ENCODE measurements around the gene XPO4.
"Not testable (repeated sequence)": the region's sequence is repeated elsewhere in the genome, so short reads cannot be mapped to it uniquely, and the experiment has no call there.

XPO4 gene

DNA sequence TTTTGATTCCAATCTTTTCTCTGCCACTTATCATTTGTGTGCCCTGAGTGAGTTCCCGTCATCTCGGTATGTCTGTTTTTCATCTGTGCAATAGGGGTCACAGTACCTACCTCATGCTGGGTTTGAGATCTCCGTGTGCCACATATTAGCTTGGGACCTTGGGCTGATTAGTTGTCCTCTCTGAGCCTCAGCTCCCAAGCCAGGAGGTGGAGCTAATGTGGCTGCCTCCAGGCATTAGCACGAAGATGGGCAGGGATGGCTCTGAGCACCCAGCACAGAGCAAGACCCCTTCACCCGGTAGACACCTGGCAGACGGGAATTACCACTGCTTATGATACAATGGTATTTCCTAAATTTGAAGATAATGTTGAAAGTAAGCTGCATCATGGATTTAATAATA, 35.8 kb upstream of the XPO4 start:
- in situ Hi-C loops (cut with MboI; ENCODE audit: low sequenced_read_pairs, unreplicated experiment): no loop called here
- TF ChIP-seq, protein P1, sequence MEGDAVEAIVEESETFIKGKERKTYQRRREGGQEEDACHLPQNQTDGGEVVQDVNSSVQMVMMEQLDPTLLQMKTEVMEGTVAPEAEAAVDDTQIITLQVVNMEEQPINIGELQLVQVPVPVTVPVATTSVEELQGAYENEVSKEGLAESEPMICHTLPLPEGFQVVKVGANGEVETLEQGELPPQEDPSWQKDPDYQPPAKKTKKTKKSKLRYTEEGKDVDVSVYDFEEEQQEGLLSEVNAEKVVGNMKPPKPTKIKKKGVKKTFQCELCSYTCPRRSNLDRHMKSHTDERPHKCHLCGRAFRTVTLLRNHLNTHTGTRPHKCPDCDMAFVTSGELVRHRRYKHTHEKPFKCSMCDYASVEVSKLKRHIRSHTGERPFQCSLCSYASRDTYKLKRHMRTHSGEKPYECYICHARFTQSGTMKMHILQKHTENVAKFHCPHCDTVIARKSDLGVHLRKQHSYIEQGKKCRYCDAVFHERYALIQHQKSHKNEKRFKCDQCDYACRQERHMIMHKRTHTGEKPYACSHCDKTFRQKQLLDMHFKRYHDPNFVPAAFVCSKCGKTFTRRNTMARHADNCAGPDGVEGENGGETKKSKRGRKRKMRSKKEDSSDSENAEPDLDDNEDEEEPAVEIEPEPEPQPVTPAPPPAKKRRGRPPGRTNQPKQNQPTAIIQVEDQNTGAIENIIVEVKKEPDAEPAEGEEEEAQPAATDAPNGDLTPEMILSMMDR (IDR thresholded peaks at IDR 0.05; ENCODE audit: borderline replicate concordance, control extremely low read depth, extremely low read depth, insufficient read depth, missing control alignments): no peak
- DNase-seq (ENCODE audit: low spot score): no peak

DNA sequence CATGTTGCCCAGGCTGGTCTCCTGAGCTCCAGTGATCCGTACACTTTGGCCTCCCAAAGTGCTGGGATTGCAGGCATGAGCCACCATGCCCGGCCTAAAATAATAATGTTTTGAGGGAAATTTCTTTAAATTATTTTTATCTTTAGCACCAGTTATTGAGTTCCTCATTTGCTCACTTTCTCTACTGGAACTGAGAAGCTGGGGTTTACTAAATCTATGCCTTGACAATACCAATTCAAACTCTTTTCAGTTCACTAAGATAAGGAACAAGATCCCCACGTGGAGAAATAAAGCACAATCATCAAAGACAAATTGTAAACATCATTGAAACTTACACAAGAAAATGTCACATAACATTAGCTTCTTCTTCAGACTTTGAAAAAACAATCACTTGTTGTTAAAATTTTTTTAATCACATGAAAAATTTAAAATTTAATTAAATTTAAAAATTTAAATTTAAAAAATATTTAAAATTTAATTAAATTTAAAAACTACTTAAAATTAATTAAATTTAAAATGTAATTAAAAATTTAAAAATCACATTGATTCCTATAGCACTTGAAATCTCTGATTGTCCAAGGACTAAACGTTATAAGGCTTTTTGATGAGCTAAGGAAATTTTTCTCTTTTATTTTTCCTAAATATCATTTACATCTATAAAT, 25.2 kb upstream of the XPO4 start:
- TF ChIP-seq, protein P1 (IDR thresholded peaks at IDR 0.05; ENCODE audit: borderline replicate concordance, control extremely low read depth, extremely low read depth, insufficient read depth, missing control alignments): no peak
- no peak for DNase-seq (ENCODE audit: low spot score)
- in situ Hi-C loops (cut with MboI; ENCODE audit: low sequenced_read_pairs, unreplicated experiment): loop anchor here (10.0 kb wide), 2 partner anchors 223 to 433 kb away; partner anchors contain the start of gene IL17D

DNA sequence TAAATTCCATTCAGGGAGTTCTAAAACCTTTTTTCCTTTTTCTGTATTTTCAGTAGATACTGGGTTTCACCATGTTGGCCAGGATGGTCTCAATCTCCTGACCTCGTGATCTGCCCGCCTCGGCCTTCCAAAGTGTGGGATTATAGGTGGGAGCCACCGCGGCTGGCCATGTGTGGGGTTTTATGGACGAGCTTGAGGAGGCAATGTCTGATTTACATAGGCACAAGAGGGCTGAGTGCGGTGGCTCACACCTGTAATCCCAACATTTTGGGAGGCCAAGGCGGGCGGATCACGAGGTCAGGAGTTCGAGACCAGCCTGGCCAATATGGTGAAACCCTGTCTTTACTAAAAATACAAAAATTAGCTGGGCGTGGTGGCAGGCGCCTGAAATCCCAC, 22.8 kb upstream of the XPO4 start:
- in situ Hi-C loops (cut with MboI; ENCODE audit: low sequenced_read_pairs, unreplicated experiment): loop anchor here (10.0 kb wide), 2 partner anchors 221 to 431 kb away; partner anchors contain the start of gene IL17D
- DNase-seq (ENCODE audit: low spot score): not testable (repeated sequence)

DNA sequence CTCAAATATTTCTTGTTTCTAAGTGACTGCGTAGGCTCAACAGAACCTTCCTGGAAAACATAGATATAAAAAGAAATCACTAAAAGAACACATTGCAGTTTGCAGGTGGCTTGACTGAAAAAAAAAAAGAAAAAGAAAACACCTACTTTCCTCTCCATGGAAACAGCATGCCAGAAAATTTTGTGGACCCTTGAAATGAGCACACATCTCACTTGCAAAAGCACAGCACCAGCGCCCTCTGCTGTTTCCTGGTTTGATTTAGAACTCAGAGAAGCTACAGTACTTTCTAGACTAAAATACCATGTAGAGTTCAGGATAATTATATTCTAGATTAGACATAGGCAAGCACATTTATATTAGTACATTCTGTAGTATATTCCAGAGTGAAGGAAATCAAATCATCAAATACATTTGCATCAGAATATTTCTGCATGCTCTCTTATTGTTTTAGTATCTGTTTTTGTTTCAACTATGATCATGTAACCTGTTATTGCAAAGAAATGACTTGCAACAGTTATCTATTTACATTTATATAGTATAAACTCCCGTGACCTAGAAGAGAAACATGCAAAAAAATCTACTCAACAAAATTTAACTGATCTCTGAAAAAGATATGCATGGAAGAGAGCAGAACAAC, 22.3 kb upstream of the XPO4 start:
- peak; percentile 66 for DNase-seq (ENCODE audit: low spot score)
- in situ Hi-C loops (cut with MboI; ENCODE audit: low sequenced_read_pairs, unreplicated experiment): loop anchor here (10.0 to 25.0 kb wide), 3 partner anchors 220 to 738 kb away; partner anchors contain the start of genes GJB2 and IL17D
- TF ChIP-seq, protein P1 (IDR thresholded peaks at IDR 0.05; ENCODE audit: borderline replicate concordance, control extremely low read depth, extremely low read depth, insufficient read depth, missing control alignments): peak; percentile 62

DNA sequence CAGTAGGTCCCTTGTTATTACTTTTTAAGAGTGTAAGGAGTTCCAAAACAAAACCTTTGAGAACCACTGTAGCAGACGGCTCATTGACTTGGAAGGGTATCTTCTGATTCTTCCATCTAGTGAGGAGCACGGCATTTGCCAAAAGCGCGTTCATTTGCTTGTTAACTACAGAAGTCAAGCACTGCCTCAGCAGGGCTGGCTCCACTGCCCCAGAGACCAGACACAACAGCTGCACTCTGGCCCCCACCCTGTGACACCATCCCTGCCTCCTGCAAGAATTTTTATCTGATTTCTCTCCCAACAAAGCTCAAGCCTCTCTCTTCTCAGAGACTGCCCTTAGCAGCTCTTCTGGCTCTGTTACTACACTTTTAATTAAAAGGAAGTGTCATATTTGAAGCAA, 20.7 kb upstream of the XPO4 start:
- no peak for DNase-seq (ENCODE audit: low spot score)
- in situ Hi-C loops (cut with MboI; ENCODE audit: low sequenced_read_pairs, unreplicated experiment): loop anchor here (10.0 to 25.0 kb wide), 3 partner anchors 218 to 736 kb away; partner anchors contain the start of genes GJB2 and IL17D
- TF ChIP-seq, protein P1 (IDR thresholded peaks at IDR 0.05; ENCODE audit: borderline replicate concordance, control extremely low read depth, extremely low read depth, insufficient read depth, missing control alignments): no peak

DNA sequence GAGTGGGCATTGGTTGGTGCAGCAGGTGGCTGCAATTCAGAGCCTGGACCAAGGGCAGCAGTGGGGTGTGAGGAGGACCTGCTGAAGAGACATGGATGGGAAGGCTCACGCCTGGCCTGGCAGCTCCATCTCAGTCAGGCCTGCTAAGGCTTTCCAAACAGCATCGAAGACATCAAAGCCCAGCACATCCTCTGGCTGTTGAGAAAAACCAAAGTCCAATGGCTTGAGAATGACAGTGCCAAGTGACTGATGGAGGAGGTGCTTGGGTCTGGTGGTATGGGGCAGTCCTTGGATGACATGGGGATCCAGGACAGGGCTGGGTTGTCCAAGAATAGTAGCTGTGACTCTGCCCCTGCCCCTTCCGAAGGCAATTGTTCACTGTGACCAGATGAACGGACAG, 19.0 kb upstream of the XPO4 start:
- DNase-seq (ENCODE audit: low spot score): no peak
- TF ChIP-seq, protein P1 (IDR thresholded peaks at IDR 0.05; ENCODE audit: borderline replicate concordance, control extremely low read depth, extremely low read depth, insufficient read depth, missing control alignments): no peak
- in situ Hi-C loops (cut with MboI; ENCODE audit: low sequenced_read_pairs, unreplicated experiment): loop anchor here (10.0 to 25.0 kb wide), 3 partner anchors 217 to 734 kb away; partner anchors contain the start of genes GJB2 and IL17D

DNA sequence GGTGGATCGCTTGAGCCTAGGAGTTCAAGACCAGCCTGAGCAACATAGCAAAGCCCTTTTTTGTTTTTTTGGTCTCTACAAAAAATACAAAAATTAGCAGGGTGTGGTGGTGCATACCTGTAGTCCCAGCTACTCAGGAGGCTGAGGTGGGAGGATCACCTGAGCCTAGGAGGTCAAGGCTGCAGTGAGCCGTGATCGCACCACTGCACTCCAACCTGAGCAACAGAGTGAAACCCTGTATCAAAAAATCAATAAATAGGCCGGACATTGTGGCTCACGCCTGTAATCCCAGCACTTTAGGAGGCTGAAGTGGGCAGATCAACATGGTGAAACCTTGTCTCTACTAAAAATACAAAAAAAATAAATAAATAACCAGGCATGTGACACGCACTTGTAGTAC, 13.1 kb upstream of the XPO4 start:
- in situ Hi-C loops (cut with MboI; ENCODE audit: low sequenced_read_pairs, unreplicated experiment): loop anchor here (25.0 kb wide), 1 partner anchor 728 kb away; the partner anchor contains the start of gene GJB2

More for the DNA sequence above, 13.1 kb upstream of the XPO4 start:
- DNase-seq (ENCODE audit: low spot score): not testable (repeated sequence)
